GM11168 (cell line): Measurements from ENCODE around the gene CYP24A1.
"Not testable (repeated sequence)": the region's sequence is repeated elsewhere in the genome, so short reads cannot be mapped to it uniquely, and the experiment has no call there.

Experiments
- in situ Hi-C: fragments of 300-500 bp; cut with MboI; formaldehyde crosslinking; loops from one replicate; pipeline ENCODE4 v1.12.0; 2022; ENCODE audit warnings: low sequenced_read_pairs; ENCODE audit not compliant: unreplicated experiment

The CYP24A1 gene

GRCh38 chr20:54140486-54140885 lies 33.3 kb downstream of the CYP24A1 start:
- in situ Hi-C loops: no loop called here

- in situ Hi-C loops: no loop called here
These were observed 33.7 kb downstream of the CYP24A1 start for GRCh38 chr20:54140067-54140466.

- in situ Hi-C loops: no loop called here
These were observed 34.6 kb downstream of the CYP24A1 start for GRCh38 chr20:54139188-54139587.

DNA sequence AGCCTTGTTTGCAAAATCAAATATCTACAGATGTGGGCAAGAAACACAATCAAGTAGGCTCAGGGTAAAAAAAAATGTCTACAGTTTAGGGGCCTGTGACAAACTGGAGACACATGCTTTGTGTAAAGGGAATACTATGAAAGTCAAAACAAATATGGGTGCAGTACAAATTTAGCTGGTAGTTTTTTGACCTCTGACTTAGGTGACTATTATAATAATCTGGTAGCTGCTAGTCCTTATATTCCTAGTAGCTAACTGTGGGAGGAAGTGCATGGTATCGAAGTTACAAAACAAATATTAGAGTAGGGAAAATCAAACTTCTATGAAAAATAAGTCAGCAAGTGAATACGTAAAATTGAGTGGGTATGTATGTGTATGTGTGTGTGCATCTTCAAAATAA lies 35.4 kb downstream of the CYP24A1 start:
- in situ Hi-C loops: no loop called here

GRCh38 chr20:54137115-54137514 lies 36.7 kb downstream of the CYP24A1 start:
- in situ Hi-C loops: no loop called here

DNA sequence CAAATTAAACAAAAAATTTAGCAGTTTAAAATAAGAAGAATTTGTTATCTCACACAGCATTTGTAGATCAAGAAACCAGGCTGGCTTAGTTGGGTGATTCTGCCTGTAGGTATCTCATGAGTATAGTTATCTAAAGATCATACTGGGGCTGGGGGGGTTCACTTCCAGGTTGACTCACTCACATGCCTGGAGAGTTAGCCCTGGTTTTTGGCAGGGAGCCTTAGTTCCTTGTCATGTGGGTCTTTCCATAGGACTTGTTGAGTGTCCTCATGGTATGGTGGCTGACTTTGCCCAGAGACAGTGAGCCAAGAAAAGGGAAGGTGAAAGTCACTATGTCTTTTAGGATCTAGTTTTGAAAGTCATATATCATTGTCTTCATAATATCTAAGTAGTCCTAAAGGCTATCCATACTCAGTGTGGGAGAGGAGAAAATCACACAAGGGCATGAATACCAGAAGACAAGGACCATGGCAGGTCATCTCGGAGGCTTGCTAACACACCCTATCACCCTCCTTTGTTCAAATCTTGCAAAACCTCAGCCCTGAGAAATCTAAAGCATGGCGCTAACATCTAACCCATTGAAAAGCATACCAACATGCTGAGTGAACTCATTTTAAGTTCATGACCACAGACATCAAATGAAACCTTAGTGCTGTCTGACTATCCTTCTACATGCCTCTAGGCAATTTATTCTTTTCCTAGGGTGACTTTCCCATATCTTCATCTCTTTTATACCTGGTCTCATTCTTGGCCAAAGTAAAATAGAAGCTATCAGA lies 39.2 kb downstream of the CYP24A1 start:
- in situ Hi-C loops: no loop called here

DNA sequence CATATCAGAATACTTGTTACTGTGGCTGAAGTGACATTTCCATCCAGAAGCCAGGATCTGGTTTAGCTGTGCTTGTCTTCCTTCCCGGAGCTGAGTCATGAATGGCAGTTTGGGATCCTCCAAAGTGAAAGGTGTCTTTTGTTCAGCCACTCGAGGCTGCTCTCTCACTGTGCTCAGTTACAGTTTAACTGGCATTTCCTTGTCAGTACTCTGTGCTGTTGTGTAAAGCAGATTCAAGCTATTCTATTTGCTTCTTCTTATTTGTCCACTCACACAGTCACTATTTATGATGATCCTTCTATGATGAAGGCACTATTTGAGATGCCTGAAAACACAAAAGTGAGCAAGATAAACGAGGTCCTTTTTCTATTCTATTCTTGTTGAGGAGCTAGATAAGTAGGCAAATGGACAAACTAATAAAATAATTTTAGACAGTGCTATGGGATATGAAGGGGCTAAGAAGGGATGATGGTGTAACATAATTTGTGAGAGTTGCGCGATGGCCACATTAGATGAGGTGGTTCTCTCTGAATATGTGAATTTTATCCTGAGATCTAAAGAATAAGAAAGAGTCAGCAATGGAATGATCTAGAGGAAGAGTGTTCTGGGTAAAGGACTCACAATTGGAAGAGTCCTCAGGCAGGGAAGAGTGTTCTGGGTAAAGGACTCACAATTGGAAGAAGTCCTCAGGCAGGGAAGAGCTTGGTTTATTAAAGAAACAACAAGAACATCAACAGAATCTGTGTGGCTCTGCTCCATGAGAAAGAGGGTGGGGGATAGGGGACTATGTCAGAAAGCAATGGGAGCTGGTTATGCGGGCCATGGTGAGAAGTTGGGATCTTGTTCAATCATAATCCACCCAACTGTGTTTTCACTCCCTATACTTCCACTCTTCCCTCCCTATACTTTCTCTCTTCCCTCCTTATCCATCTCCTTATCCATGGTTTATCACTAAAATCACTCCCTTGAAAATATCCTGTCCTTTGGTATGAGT lies 40.1 kb downstream of the CYP24A1 start:
- in situ Hi-C loops: no loop called here

GRCh38 chr20:54132612-54133433 lies 41.0 kb downstream of the CYP24A1 start:
- in situ Hi-C loops: no loop called here

DNA sequence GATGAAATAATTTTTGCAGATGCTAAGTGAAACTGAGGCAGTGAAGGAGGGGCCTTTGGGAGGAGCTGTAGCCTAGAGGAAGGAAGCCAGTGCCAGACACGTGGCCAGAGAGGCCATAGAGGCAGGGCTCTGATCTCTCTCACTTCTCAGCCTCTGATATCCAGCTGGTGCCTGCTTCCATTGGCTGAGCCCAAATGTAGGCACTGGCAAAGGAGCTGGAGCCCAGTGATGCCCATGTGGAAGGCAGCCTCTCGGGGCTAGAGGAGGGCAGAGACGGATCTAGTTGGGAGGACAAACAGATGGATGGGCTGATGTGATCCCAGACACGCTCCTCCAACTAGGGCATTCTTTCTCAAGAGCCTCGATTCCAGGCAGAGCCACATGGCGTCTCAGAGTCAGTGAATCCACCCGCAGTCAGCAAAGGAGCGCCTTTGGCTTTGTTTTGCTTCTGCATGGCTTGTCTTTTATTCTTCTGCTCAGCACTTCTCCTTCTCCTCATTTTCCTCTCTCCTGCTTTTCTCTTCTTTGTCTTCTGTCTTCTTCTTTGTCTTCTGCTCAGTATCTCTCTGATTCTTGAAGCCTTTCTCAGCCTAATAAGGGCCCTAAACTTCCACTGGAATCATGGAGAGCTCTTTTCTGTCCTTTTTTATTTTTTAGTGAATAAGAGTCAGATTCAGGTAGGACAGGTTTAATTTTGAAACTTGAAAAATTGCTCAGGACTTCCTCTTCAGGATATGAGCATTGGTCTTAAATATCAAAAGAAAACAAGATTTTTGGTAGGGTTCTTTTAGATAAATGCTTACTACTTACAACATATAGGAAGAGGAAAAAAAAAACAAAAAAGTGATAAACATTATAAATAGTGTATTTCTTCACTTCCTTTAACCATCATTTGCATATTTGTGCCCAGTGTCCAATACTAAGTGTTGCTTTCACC lies 41.8 kb downstream of the CYP24A1 start:
- in situ Hi-C loops: no loop called here

GRCh38 chr20:54131125-54131524 lies 42.7 kb downstream of the CYP24A1 start:
- in situ Hi-C loops: not testable (repeated sequence)

GRCh38 chr20:54129350-54129749 lies 44.4 kb downstream of the CYP24A1 start:
- in situ Hi-C loops: no loop called here

GRCh38 chr20:54127855-54128574 lies 45.8 kb downstream of the CYP24A1 start:
- in situ Hi-C loops: no loop called here

- in situ Hi-C loops: no loop called here
These were observed 46.8 kb downstream of the CYP24A1 start for GRCh38 chr20:54126806-54127655.

GRCh38 chr20:54126328-54126727 lies 47.5 kb downstream of the CYP24A1 start:
- in situ Hi-C loops: not testable (repeated sequence)

GRCh38 chr20:54123587-54124180 lies 50.1 kb downstream of the CYP24A1 start:
- in situ Hi-C loops: loop anchor here (25.0 kb wide), 1 partner anchor 514 kb away; no protein-coding TSS in a partner anchor

- in situ Hi-C loops: loop anchor here (25.0 kb wide), 1 partner anchor 514 kb away; no protein-coding TSS in a partner anchor
These were observed 50.9 kb downstream of the CYP24A1 start for GRCh38 chr20:54122681-54123586.
